Caco-2 (cell line): ENCODE measurements around the gene SBF1. TPM values are rescaled to one million over a fixed set of nuclear protein-coding genes. Genes with fewer than 3 reads are reported as not detected.

Experiments
- BruUV-seq: library from RNA; stranded (reverse); fragments of 400-500 nt; replicated peaks from 2 replicates; lab custom pipeline; 2021; lab: Mats Ljungman, UMichigan
- CTCF ChIA-PET: fragments of 300-600 bp; sonication (Branson Sonifier 250); formaldehyde crosslinking; loops from one replicate; lab custom pipeline; 2022; ENCODE audit warnings: antibody characterized with exemption; lab: Charles Lee
- POLR2A ChIA-PET: fragments of 300-600 bp; sonication (Branson Sonifier 250); formaldehyde crosslinking; loops from one replicate; lab custom pipeline; 2022; ENCODE audit warnings: antibody characterized with exemption; lab: Charles Lee
- DNase-seq, 2 experiments: peaks; one replicate each; pipeline versions ENCODE4 v3.0.0 to v3.0.0-alpha.2; 2020 to 2022
- H3K27me3 ChIP-seq: replicated peaks from 2 replicates; pipeline ENCODE4 v1.6.0; 2011; ENCODE audit warnings: low read length; ENCODE audit not compliant: control insufficient read depth, insufficient read depth
- H3K36me3 ChIP-seq: 2 replicates; pipeline ENCODE4 v1.5.1; 2011; ENCODE audit warnings: low read length; ENCODE audit not compliant: control insufficient read depth, insufficient read depth
- H3K4me1 ChIP-seq: fragments of 250-450 bp; sonication (Bioruptor Pico); 2 replicates; pipeline ENCODE4 v1.5.1; 2020; ENCODE audit warnings: mild to moderate bottlenecking
- H3K4me3 ChIP-seq: 2 replicates; pipeline ENCODE4 v1.5.1; 2011; ENCODE audit warnings: low read depth, mild to moderate bottlenecking, control low read depth, low read length
- H3K9me3 ChIP-seq: fragments of 250-450 bp; sonication (Bioruptor Pico); 2 replicates; pipeline ENCODE4 v1.5.1; 2020; ENCODE audit warnings: mild to moderate bottlenecking, moderate library complexity
- H3K27ac Mint-ChIP-seq: one replicate; pipeline ENCODE4 v1.8.0; 2022; ENCODE audit warnings: mixed read lengths; ENCODE audit not compliant: unreplicated experiment
- H3K27me3 Mint-ChIP-seq: one replicate; pipeline ENCODE4 v1.8.0; 2022; ENCODE audit warnings: mixed read lengths; ENCODE audit not compliant: insufficient read depth, unreplicated experiment
- H3K36me3 Mint-ChIP-seq: one replicate; pipeline ENCODE4 v1.8.0; 2022; ENCODE audit warnings: mild to moderate bottlenecking, mixed read lengths; ENCODE audit not compliant: insufficient read depth, unreplicated experiment
- H3K4me1 Mint-ChIP-seq: one replicate; pipeline ENCODE4 v1.8.0; 2022; ENCODE audit warnings: low read depth, mixed read lengths; ENCODE audit not compliant: unreplicated experiment
- H3K4me3 Mint-ChIP-seq: one replicate; pipeline ENCODE4 v1.8.0; 2022; ENCODE audit warnings: mild to moderate bottlenecking, moderate library complexity, mixed read lengths; ENCODE audit not compliant: unreplicated experiment
- H3K9me3 Mint-ChIP-seq: one replicate; pipeline ENCODE4 v1.8.0; 2022; ENCODE audit warnings: mixed read lengths; ENCODE audit not compliant: unreplicated experiment
- CTCF ChIP-seq, 2 experiments: fragments of 200-600 bp in 1 of 2; IDR thresholded peaks; 1 replicate in 1 of 2; 2 replicates in 1 of 2; pipeline versions ENCODE4 v1.5.1 to v1.8.0; 2011 to 2022; ENCODE audit warnings: antibody characterized with exemption in 1 of 2, control low read depth in 1 of 2, inconsistent platforms in 1 of 2, low read depth in 1 of 2, low read length in 1 of 2, mild to moderate bottlenecking in 1 of 2, moderate library complexity in 1 of 2; ENCODE audit not compliant: insufficient read depth in 1 of 2, severe bottlenecking in 1 of 2, unreplicated experiment in 1 of 2
- intact Hi-C: fragments of 100-400 bp; cut with micrococcal nuclease; formaldehyde crosslinking; loops from one replicate; pipeline ENCODE4 v1.10.0; 2022; ENCODE audit not compliant: unreplicated experiment
- total RNA-seq: library from RNA; stranded (reverse); gene quantifications from 2 replicates; pipeline ENCODE4 v1.2.3, GENCODE V29; 2022

The SBF1 gene
- total RNA-seq, 1 experiment from 2014 or later, result 82.8 TPM

DNA sequence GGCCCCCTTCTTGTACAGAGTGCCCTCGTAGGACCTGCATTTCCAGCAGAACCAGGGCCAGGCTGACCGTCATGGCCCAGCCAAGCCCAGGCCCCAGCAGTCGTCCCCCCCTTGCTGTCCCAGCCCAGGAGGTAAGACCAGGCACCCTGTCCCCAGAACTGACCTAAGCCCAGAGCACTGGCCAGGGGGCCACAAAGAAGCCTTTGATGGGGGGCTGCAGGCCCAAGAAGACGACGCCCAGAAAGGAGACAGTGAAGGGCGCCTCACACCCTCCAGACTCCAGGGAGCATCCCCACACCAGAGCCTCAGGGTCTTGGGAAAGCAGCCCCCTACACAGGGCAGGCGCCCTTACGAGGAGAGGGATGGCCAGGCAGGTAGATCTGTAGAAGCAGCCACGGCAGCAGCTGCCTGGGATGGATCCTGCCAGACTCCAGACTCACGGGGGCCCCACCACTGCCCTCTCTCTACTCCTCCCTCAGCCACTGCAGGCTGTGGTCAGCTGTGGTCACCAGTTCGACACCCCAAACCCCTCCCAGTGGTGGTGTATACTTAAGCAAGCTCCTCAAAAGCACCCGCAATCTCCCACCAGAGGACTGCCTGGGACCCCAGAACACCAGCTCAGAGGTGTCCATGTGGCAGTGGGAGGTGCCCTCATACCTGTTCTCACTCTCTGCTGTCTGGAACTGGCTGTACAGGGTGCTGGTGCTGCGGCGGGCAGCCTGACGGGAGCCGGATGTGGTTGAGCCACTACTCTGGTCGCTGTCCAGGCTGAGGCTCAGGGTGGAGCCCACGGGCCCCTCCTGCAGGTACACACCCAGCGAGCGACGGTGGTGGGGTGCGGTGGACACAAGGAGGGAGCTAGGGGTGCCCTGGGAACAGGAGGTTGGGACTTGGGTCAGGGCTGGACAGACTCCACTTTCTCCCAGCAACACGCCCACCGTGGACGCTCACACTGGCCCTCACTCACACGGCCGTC, 27.0 kb downstream of the SBF1 start:
- CTCF ChIA-PET, result no interaction called here
- H3K4me1 ChIP-seq, result no peaks in the 10 kb centered on the region
- intact Hi-C loops, result no loop called here
- no peaks in the 10 kb centered on the region for H3K27me3 ChIP-seq
- BruUV-seq, result no TSS peak
- no peak overlapping the region for H3K4me3 ChIP-seq
- H3K36me3 ChIP-seq, result no peaks in the 10 kb centered on the region
- POLR2A ChIA-PET, result no interaction called here
- H3K9me3 Mint-ChIP-seq, result no peaks in the 10 kb centered on the region
- no peak overlapping the region for H3K4me3 Mint-ChIP-seq
- H3K36me3 Mint-ChIP-seq, result peaks cover 90% of the 10 kb centered on the region
- peak overlapping the region; percentile 22 for H3K27ac Mint-ChIP-seq
- no peaks in the 10 kb centered on the region for H3K9me3 ChIP-seq
- no peak for DNase-seq
- no peaks in the 10 kb centered on the region for H3K4me1 Mint-ChIP-seq
- TF ChIP-seq CTCF (IDR thresholded peaks at IDR 0.05; ENCODE audit: insufficient read depth in 1 of 2, low read depth in 1 of 2, low read length in 1 of 2, severe bottlenecking in 1 of 2, unreplicated experiment in 1 of 2), result no peak
- no peaks in the 10 kb centered on the region for H3K27me3 Mint-ChIP-seq

DNA sequence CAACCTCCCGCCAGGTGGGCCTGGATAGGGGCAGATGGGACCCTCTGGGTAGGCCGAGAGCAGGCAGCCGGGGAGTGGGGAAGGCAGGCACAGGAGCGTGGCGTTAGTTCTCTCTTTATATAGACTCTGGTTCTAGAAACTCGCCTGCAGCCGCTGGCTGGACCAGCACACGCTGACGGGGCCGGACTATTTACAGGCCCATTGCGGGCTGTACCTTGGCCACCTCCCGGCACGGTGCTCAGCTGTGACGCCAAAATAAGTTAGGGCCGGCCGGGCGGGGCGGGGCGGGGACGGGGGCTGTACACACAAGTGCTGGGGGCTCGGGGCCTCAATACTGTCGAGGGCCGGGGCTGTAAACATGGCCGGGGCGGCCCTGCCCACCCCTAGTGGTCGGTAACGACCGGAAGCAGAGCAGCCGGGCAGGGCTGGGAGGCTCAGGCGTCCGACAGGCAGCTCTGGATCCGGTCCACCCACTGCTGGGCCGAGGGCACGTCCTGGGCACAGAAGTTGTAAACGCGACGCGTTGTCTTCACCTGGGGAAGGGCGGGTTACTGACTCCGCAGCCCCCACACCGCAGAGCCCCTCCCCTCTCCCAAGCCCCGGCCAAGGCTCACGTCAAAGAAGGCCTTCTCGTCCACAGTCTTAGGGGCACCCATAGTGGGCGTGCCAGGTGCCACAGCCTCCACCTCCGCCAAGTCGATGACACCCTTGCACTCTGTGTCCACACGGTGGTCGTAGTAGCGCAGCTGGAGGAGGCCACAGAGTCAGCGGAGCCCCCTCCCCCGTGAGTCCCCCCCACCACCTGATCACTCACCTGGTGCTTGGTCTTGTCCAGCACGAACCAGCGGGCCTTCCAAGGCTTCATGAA, 27.9 kb downstream of the SBF1 start:
- H3K4me1 Mint-ChIP-seq, result no peaks in the 10 kb centered on the region
- H3K9me3 Mint-ChIP-seq, result no peaks in the 10 kb centered on the region
- no peak for TF ChIP-seq CTCF (IDR thresholded peaks at IDR 0.05; ENCODE audit: insufficient read depth in 1 of 2, low read depth in 1 of 2, low read length in 1 of 2, severe bottlenecking in 1 of 2, unreplicated experiment in 1 of 2)
- BruUV-seq, result no TSS peak
- POLR2A ChIA-PET, result no interaction called here
- H3K27me3 Mint-ChIP-seq, result no peaks in the 10 kb centered on the region
- H3K4me1 ChIP-seq, result no peaks in the 10 kb centered on the region
- intact Hi-C loops, result no loop called here
- no peaks in the 10 kb centered on the region for H3K9me3 ChIP-seq
- no peaks in the 10 kb centered on the region for H3K36me3 ChIP-seq
- DNase-seq, result no peak
- peaks cover 95% of the 10 kb centered on the region for H3K36me3 Mint-ChIP-seq
- H3K4me3 Mint-ChIP-seq, result no peak overlapping the region
- CTCF ChIA-PET, result no interaction called here
- H3K27me3 ChIP-seq, result no peaks in the 10 kb centered on the region
- no peak overlapping the region for H3K4me3 ChIP-seq
- H3K27ac Mint-ChIP-seq, result no peak overlapping the region
